ENCODE results near the gene MISP3. TPM values are rescaled to one million over a fixed set of nuclear protein-coding genes. Genes with fewer than 3 reads are reported as not detected.

Gene MISP3
- polyA plus RNA-seq, 2 of the 4 experiments (the other 2 are of a cell fraction): 1.9 to 2.3 TPM

GRCh38 chr19:14085309-14085995 is 12.9 kb downstream of the MISP3 start, which contains the start of gene C19orf67:
Gene C19orf67, minus strand, starts transcription at chr19:14085783. Its CDS starts 156 bp downstream, at chr19:14085627.
- Histone ChIP-seq H3K4me1 (peaks cover 3% of the 10 kb centered on the region; the same call in 1 of the 3 replicates), H3K4me2 (no peak within 1 kb of the TSS), H3K4me3 (no peak within 1 kb of the TSS), H3K27ac (no peak within 1 kb of the TSS), H3K9me3 (no peaks in the 10 kb centered on the region)
- ATAC-seq: no peak
- ChIA-PET POLR2A (no interaction called here), CTCF (interaction anchor here (1.3 to 6.0 kb wide), 3 partner anchors 10 to 320 kb away, joined by 3 to 38 read pairs (median 9); partner anchors contain the start of gene MISP3)
- TF ChIP-seq BCL3 (IDR thresholded peaks at IDR 0.05) (no peak), POLR2A (IDR thresholded peaks at IDR 0.05; ENCODE audit: low read length) (no peak), SREBF2 (IDR thresholded peaks at IDR 0.05) (no peak), NFE2L2 (conservative IDR thresholded peaks at IDR 0.05; ENCODE audit: low read length) (no peak), HOXB5 (CRISPR knock-in tag; IDR thresholded peaks at IDR 0.05) (no peak), ATOH8 (CRISPR knock-in tag; IDR thresholded peaks at IDR 0.05; ENCODE audit: low read depth) (no peak), JUN (IDR thresholded peaks at IDR 0.05) (no peak), HOXB13 (CRISPR knock-in tag; IDR thresholded peaks at IDR 0.05; ENCODE audit: low read depth) (no peak), HDAC2 (IDR thresholded peaks at IDR 0.05) (no peak), ELK1 (IDR thresholded peaks at IDR 0.05; ENCODE audit: low read depth, low read length) (no peak), JUNB (IDR thresholded peaks at IDR 0.05) (no peak), CEBPB (IDR thresholded peaks at IDR 0.05) (no peak), HES2 (IDR thresholded peaks at IDR 0.05) (no peak), FOSL2 (IDR thresholded peaks at IDR 0.05) (no peak), FOSL2 (CRISPR knock-in tag; IDR thresholded peaks at IDR 0.05) (no peak), EHF (CRISPR knock-in tag; IDR thresholded peaks at IDR 0.05) (no peak), SMC3 (IDR thresholded peaks at IDR 0.05) (no peak), EP300 (IDR thresholded peaks at IDR 0.05) (no peak), ZSCAN20 (CRISPR knock-in tag; IDR thresholded peaks at IDR 0.05) (no peak)
- DNase-seq (ENCODE audit: low read depth in 1 of 2, low spot score in 1 of 2): no peak
- 91% methylated on average over 29 of the region's 54 CpGs for WGBS (ENCODE audit: missing lambda C conversion rate)
- FAIRE-seq: no peak

- TF ChIP-seq ELK1 (IDR thresholded peaks at IDR 0.05; ENCODE audit: low read depth, low read length) (no peak), REST (IDR thresholded peaks at IDR 0.05) (no peak), MAX (IDR thresholded peaks at IDR 0.05) (no peak)
- POLR2A ChIA-PET: no interaction called here
- 89% methylated on average over 5 of the region's 5 CpGs for WGBS (ENCODE audit: missing lambda C conversion rate)
- Histone ChIP-seq H3K27ac (no peak overlapping the region), H3K4me2 (no peak overlapping the region), H3K4me3 (no peak overlapping the region), H3K4me1 (0 out of 3 replicates have a peak, but pooled peaks cover 3% of the 10 kb centered on the region), H3K9me3 (no peaks in the 10 kb centered on the region)
- CTCF ChIA-PET: interaction anchor here (2.8 to 6.0 kb wide), 2 partner anchors 11 to 14 kb away, joined by 9 to 38 read pairs; partner anchors contain the start of gene MISP3
- FAIRE-seq (no peak), ATAC-seq (no peak), DNase-seq (ENCODE audit: low read depth in 1 of 2, low spot score in 1 of 2) (no peak)
These were observed 13.5 kb downstream of the MISP3 start for GRCh38 chr19:14086098-14086497.
